ENCODE results near the gene ARVCF.

DNA sequence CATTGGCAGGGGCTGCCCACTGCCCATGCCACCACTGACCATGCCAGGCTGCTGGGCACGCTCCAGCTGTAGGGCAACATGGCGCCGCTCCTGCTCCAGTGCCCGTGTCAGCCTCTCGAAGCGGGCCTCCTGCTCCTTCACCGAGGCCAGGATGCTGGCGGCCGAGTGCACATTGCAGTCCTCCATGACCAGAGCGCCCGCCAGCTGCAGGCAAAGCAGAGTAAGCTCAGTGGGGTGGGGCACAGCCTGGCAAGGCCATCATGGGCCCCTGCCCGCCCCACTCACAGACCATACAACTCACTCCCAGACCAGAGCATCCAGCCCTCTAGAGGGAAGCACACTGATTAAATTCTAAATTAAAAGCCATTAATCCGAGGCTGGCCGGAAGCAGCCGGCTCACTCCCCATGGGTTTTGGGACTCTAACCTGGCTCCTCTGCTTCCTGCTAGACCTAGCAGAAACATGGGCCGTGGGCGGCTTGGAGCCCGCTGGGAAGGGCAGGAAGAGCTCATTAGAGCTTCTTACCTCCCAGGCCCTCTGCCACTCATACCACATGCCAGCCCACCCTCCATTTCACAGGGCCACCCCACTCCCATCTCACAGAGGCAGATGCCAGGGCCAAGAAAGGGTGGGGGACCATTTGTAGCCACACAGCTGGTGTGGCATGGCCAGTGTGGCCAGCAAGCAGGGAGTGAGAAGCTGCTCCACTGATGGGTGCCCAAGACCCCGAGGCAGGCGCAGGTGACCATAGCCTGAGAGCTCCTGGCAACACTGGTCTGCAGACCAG is 25.8 kb downstream of the ARVCF start:
- TF ChIP-seq EZH2 (IDR thresholded peaks at IDR 0.05; ENCODE audit: borderline replicate concordance, low read length): no peak
- TF ChIP-seq, protein P1, sequence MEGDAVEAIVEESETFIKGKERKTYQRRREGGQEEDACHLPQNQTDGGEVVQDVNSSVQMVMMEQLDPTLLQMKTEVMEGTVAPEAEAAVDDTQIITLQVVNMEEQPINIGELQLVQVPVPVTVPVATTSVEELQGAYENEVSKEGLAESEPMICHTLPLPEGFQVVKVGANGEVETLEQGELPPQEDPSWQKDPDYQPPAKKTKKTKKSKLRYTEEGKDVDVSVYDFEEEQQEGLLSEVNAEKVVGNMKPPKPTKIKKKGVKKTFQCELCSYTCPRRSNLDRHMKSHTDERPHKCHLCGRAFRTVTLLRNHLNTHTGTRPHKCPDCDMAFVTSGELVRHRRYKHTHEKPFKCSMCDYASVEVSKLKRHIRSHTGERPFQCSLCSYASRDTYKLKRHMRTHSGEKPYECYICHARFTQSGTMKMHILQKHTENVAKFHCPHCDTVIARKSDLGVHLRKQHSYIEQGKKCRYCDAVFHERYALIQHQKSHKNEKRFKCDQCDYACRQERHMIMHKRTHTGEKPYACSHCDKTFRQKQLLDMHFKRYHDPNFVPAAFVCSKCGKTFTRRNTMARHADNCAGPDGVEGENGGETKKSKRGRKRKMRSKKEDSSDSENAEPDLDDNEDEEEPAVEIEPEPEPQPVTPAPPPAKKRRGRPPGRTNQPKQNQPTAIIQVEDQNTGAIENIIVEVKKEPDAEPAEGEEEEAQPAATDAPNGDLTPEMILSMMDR (conservative IDR thresholded peaks at IDR 0.05 in 1 of 2, IDR thresholded peaks at IDR 0.05 in 1 of 2; ENCODE audit: extremely low read depth in 1 of 2, insufficient read depth in 1 of 2, low read depth in 1 of 2, low read length in 2 of 2): no peak

Measured in mammary epithelial cell (primary cell).